Common myeloid progenitor, CD34-positive (primary cell): Measurements from ENCODE around the gene ZNF468.
A peak's percentile ranks its signal among the peaks of the same experiment; 100 is the strongest.
"Not testable (repeated sequence)": the region's sequence is repeated elsewhere in the genome, so short reads cannot be mapped to it uniquely, and the experiment has no call there.

ENCODE experiments used
- CTCF ChIA-PET: fragments of 350-600 bp; sonication (Branson Sonifier 250); formaldehyde crosslinking; loops from one replicate; lab custom pipeline; 2021; ENCODE audit warnings: antibody characterized with exemption; lab: Charles Lee
- POLR2A ChIA-PET: fragments of 350-600 bp; sonication (Branson Sonifier 250); formaldehyde crosslinking; loops from one replicate; lab custom pipeline; 2021; ENCODE audit warnings: antibody characterized with exemption; lab: Charles Lee
- DNase-seq, 3 donors: peaks; one replicate each; pipeline versions ENCODE4 v3.0.0 to v3.0.0-alpha.2; 2013
- H3K27ac ChIP-seq, 2 experiments: 1 replicate in 1 of 2; 2 replicates in 1 of 2; pipeline ENCODE4 v1.7.0; 2013; ENCODE audit warnings: inconsistent platforms in 2 of 2, low read length in 2 of 2, mild to moderate bottlenecking in 2 of 2, low read depth in 1 of 2, moderate library complexity in 1 of 2; ENCODE audit not compliant: severe bottlenecking in 2 of 2, insufficient read depth in 1 of 2, poor library complexity in 1 of 2
- H3K27me3 ChIP-seq, 5 experiments: replicated peaks in 2 of 5; 1 replicate in 3 of 5; 2 replicates in 2 of 5; pipeline versions ENCODE4 v1.6.1 to v1.7.0; 2013; ENCODE audit warnings: low read length in 4 of 5, mild to moderate bottlenecking in 2 of 5, moderate library complexity in 2 of 5, inconsistent platforms in 1 of 5; ENCODE audit not compliant: insufficient read depth in 5 of 5, control insufficient read depth in 4 of 5
- H3K36me3 ChIP-seq, 4 experiments: 1 replicate in 2 of 4; 2 replicates in 2 of 4; pipeline versions ENCODE4 v1.6.1 to v1.7.0; 2013; ENCODE audit warnings: low read length in 3 of 4, control low read depth in 1 of 4, mild to moderate bottlenecking in 1 of 4; ENCODE audit not compliant: control insufficient read depth in 4 of 4, insufficient read depth in 4 of 4
- H3K4me1 ChIP-seq, 4 experiments: 1 replicate in 3 of 4; 2 replicates in 1 of 4; pipeline versions ENCODE4 v1.6.1 to v1.7.1; 2013; ENCODE audit warnings: low read length in 3 of 4, mild to moderate bottlenecking in 3 of 4, control low read depth in 1 of 4, inconsistent platforms in 1 of 4, moderate library complexity in 1 of 4; ENCODE audit not compliant: control insufficient read depth in 4 of 4, insufficient read depth in 4 of 4; ENCODE audit errors: control extremely low read depth in 1 of 4
- H3K4me3 ChIP-seq, 7 experiments: 1 replicate in 4 of 7; 2 replicates in 3 of 7; pipeline versions ENCODE4 v1.5.1 to v1.7.0; 2013; ENCODE audit warnings: mild to moderate bottlenecking in 7 of 7, low read length in 6 of 7, moderate library complexity in 6 of 7, inconsistent platforms in 2 of 7, low read depth in 2 of 7, control low read depth in 1 of 7; ENCODE audit not compliant: insufficient read depth in 4 of 7, control insufficient read depth in 1 of 7; ENCODE audit errors: extremely low read depth in 1 of 7
- H3K9me3 ChIP-seq, 5 experiments: 1 replicate in 4 of 5; 2 replicates in 1 of 5; pipeline versions ENCODE4 v1.6.1 to v1.7.1; 2013; ENCODE audit warnings: low read length in 4 of 5, mild to moderate bottlenecking in 2 of 5, inconsistent platforms in 1 of 5, low read depth in 1 of 5, moderate library complexity in 1 of 5; ENCODE audit not compliant: control insufficient read depth in 4 of 5, insufficient read depth in 2 of 5; ENCODE audit errors: control extremely low read depth in 1 of 5
- WGBS: methylation state at CpG from one replicate; pipeline ENCODE4 v1.1.5; 2013; ENCODE audit not compliant: insufficient coverage; 5-methylcytosine and 5-hydroxymethylcytosine counted together

The ZNF468 gene

GRCh38 chr19:52825765-52826164 is 31.7 kb downstream of the ZNF468 start:
- CTCF ChIA-PET = no interaction called here

GRCh38 chr19:52823676-52824075 is 33.7 kb downstream of the ZNF468 start:
- Histone ChIP-seq H3K4me3 (no peak overlapping the region), H3K4me1 (peaks cover 0 to 6% (median 2%) of the 10 kb centered on the region in 4 experiments), H3K27ac (no peak overlapping the region), H3K27me3 (no peaks in the 10 kb centered on the region), H3K36me3 (no peaks in the 10 kb centered on the region), H3K9me3 (peaks cover 0 to 21% (median 0%) of the 10 kb centered on the region in 5 experiments)
- POLR2A ChIA-PET = no interaction called here
- WGBS = 95% methylated on average over 7 of the region's 12 CpGs
- no peak for DNase-seq
- CTCF ChIA-PET = no interaction called here

More at GRCh38 chr19:52825765-52826164, 31.7 kb downstream of the ZNF468 start:
- 100% methylated on average over 3 of the region's 5 CpGs for WGBS
- DNase-seq = no peak
- POLR2A ChIA-PET = no interaction called here
- Histone ChIP-seq H3K27ac (no peak overlapping the region), H3K4me3 (no peak overlapping the region), H3K36me3 (no peaks in the 10 kb centered on the region), H3K9me3 (peaks cover 0 to 21% (median 0%) of the 10 kb centered on the region in 5 experiments), H3K27me3 (no peaks in the 10 kb centered on the region), H3K4me1 (peaks cover 0 to 2% (median under 1%) of the 10 kb centered on the region in 4 experiments)

- DNase-seq = peak; percentile 54 to 79 (median 77)
- peak within 1 kb of the TSS; percentile 50 to 81 for H3K27ac ChIP-seq
- under 1% methylated on average over 20 of the region's 44 CpGs for WGBS
- CTCF ChIA-PET, H3K27me3 ChIP-seq, H3K4me1 ChIP-seq: not testable (repeated sequence)
- peaks cover 2 to 18% (median 10%) of the 10 kb centered on the region in 4 experiments for H3K36me3 ChIP-seq
- POLR2A ChIA-PET = interaction anchor here (0.5 kb wide), 1 partner anchor 50 kb away, joined by 5 read pairs; no protein-coding TSS in a partner anchor
- H3K9me3 ChIP-seq = peaks cover 0 to 20% (median 0%) of the 10 kb centered on the region in 5 experiments
- peak within 1 kb of the TSS; percentile 57 to 87 (median 76) for H3K4me3 ChIP-seq
Observed at GRCh38 chr19:52821204-52821960, 36.0 kb downstream of the ZNF468 start, which contains the start of gene ZNF28. Gene ZNF28 (minus strand): TSS chr19:52821633. CDS start chr19:52817958, 3,675 bp downstream.

- POLR2A ChIA-PET, H3K27me3 ChIP-seq, H3K4me1 ChIP-seq, CTCF ChIA-PET: not testable (repeated sequence)
- Histone ChIP-seq H3K4me3 (peak overlapping the region; percentile 57 to 87 (median 76)), H3K27ac (peak overlapping the region in 1 of 2 experiments; percentile 81), H3K9me3 (peaks cover 0 to 14% (median 2%) of the 10 kb centered on the region in 5 experiments), H3K36me3 (peaks cover 2 to 24% (median 10%) of the 10 kb centered on the region in 4 experiments)
- WGBS = 20% methylated on average over 3 of the region's 19 CpGs
- peak in 2 of 3 donors; percentile 23 to 31 for DNase-seq
Observed at GRCh38 chr19:52820472-52821203, 36.8 kb downstream of the ZNF468 start.

- peaks cover 0 to 54% (median 38%) of the 10 kb centered on the region in 5 experiments for H3K9me3 ChIP-seq
- 93% methylated on average over 31 of the region's 32 CpGs for WGBS
- H3K4me1 ChIP-seq = no peaks in the 10 kb centered on the region
- ChIA-PET CTCF (no interaction called here), POLR2A (no interaction called here)
- peaks cover 15 to 71% (median 47%) of the 10 kb centered on the region in 4 experiments for H3K36me3 ChIP-seq
- H3K27me3 ChIP-seq = no peaks in the 10 kb centered on the region
- no peak overlapping the region for H3K27ac ChIP-seq
- H3K4me3 ChIP-seq = no peak overlapping the region
- no peak for DNase-seq
Observed at GRCh38 chr19:52809801-52810200, 47.6 kb downstream of the ZNF468 start.

GRCh38 chr19:52799950-52800640 is 57.3 kb downstream of the ZNF468 start:
- H3K27ac ChIP-seq, DNase-seq, H3K4me1 ChIP-seq, POLR2A ChIA-PET, H3K4me3 ChIP-seq, H3K27me3 ChIP-seq, CTCF ChIA-PET: not testable (repeated sequence)
- WGBS = 96% methylated on average over 6 of the region's 9 CpGs
- H3K36me3 ChIP-seq = peaks cover 29 to 61% (median 38%) of the 10 kb centered on the region in 4 experiments
- H3K9me3 ChIP-seq = peaks cover 13 to 95% (median 74%) of the 10 kb centered on the region in 5 experiments
